GM12878 (cell line): Measurements from ENCODE around the gene EYA4. TPM values are rescaled to one million over a fixed set of nuclear protein-coding genes. Genes with fewer than 3 reads are reported as not detected.

Experiments used
- ATAC-seq: fragments of 200-7000 bp; cut with Tn5 transposase; 3 replicates; pipeline ENCODE4 v1.9.1; 2020; ENCODE audit warnings: mild to moderate bottlenecking, moderate library complexity
- BruUV-seq: library from RNA; stranded (reverse); fragments of 400-500 nt; replicated peaks from 2 replicates; lab custom pipeline; 2021; lab: Mats Ljungman, UMichigan
- CTCF ChIA-PET: fragments of 300-600 bp; sonication (Branson Sonifier 250); formaldehyde crosslinking; extraction: SDS; loops from one replicate; lab custom pipeline; 2021; ENCODE audit warnings: inconsistent platforms; lab: Yijun Ruan, JAX
- POLR2A ChIA-PET: fragments of 350-600 bp; formaldehyde crosslinking; extraction: SDS; loops from one replicate; lab custom pipeline; 2021; ENCODE audit warnings: inconsistent platforms; lab: Charles Lee
- RAD21 ChIA-PET: fragments of 300-600 bp; sonication (Branson Sonifier 250); formaldehyde crosslinking; loops from one replicate; lab custom pipeline; 2023; ENCODE audit warnings: antibody characterized with exemption; ENCODE audit not compliant: unreplicated experiment; lab: Charles Lee
- SMC1A ChIA-PET: fragments of 300-600 bp; sonication (Branson Sonifier 250); formaldehyde crosslinking; loops from one replicate; lab custom pipeline; 2023; ENCODE audit not compliant: unreplicated experiment, uncharacterized antibody; lab: Charles Lee
- DNase-seq: peaks from one replicate; pipeline ENCODE4 v3.0.0-alpha.2; 2011; ENCODE audit warnings: low read depth, low spot score
- FAIRE-seq: peaks from 3 replicates; lab custom pipeline; 2011; peaks lifted over from hg19 to GRCh38; lab: Jason Lieb, UNC
- H2AFZ ChIP-seq: 2 replicates; pipeline ENCODE4 v1.6.0; 2011; ENCODE audit warnings: low read depth, low read length, control low read depth; ENCODE audit not compliant: control insufficient read depth
- H3K27ac ChIP-seq: 2 replicates; pipeline ENCODE4 v1.5.1; 2011; ENCODE audit warnings: control low read depth; ENCODE audit not compliant: control insufficient read depth, insufficient read depth
- H3K27me3 ChIP-seq, 2 experiments: replicated peaks in 1 of 2; 2 replicates each; pipeline versions ENCODE4 v1.6.0 to v1.6.1; 2011; ENCODE audit warnings: low read length in 1 of 2; ENCODE audit not compliant: control insufficient read depth in 2 of 2, insufficient read depth in 2 of 2
- H3K36me3 ChIP-seq, 2 experiments: 2 replicates each; pipeline ENCODE4 v1.5.1; 2011; ENCODE audit warnings: low read length in 1 of 2; ENCODE audit not compliant: control insufficient read depth in 2 of 2, insufficient read depth in 2 of 2
- H3K4me1 ChIP-seq: 2 replicates; pipeline ENCODE4 v1.6.1; 2011; ENCODE audit warnings: mild to moderate bottlenecking, low read length, moderate library complexity, mixed read lengths; ENCODE audit not compliant: control insufficient read depth, insufficient read depth
- H3K4me2 ChIP-seq: 2 replicates; pipeline ENCODE4 v1.6.0; 2011; ENCODE audit warnings: control low read depth; ENCODE audit not compliant: control insufficient read depth, insufficient read depth
- H3K4me3 ChIP-seq: fragments of 200-600 bp; sonication (generic); 2 replicates; pipeline ENCODE4 v1.5.1; 2016
- H3K79me2 ChIP-seq: 2 replicates; pipeline ENCODE4 v1.6.0; 2011; ENCODE audit warnings: low read length; ENCODE audit not compliant: control insufficient read depth, insufficient read depth
- H3K9ac ChIP-seq: 2 replicates; pipeline ENCODE4 v1.8.0; 2011; ENCODE audit warnings: low read length, control low read depth, mixed read lengths; ENCODE audit not compliant: control insufficient read depth, insufficient read depth
- H3K9me3 ChIP-seq: replicated peaks from 3 replicates; pipeline ENCODE4 v1.5.1; 2011; ENCODE audit warnings: mild to moderate bottlenecking, low read length; ENCODE audit not compliant: control insufficient read depth, insufficient read depth
- H4K20me1 ChIP-seq: 2 replicates; pipeline ENCODE4 v1.6.0; 2011; ENCODE audit not compliant: control insufficient read depth, insufficient read depth
- FOXK2 ChIP-seq: fragments of 450-650 bp; IDR thresholded peaks from 2 replicates; pipeline ENCODE4 v1.6.1; 2017; ENCODE audit warnings: mild to moderate bottlenecking, moderate library complexity
- USF2 ChIP-seq: IDR thresholded peaks from 2 replicates; pipeline ENCODE4 v1.6.1; 2011; ENCODE audit warnings: low read depth, low read length, improper control_type of control experiment, borderline replicate concordance
- ZBTB40 ChIP-seq: fragments of 450-650 bp; IDR thresholded peaks from 2 replicates; pipeline ENCODE4 v1.6.1; 2016; ENCODE audit warnings: mild to moderate bottlenecking, moderate library complexity, borderline replicate concordance
- WGBS: methylation state at CpG from one replicate; pipeline ENCODE4 v1.1.6; 2016; ENCODE audit warnings: low lambda C conversion rate; ENCODE audit not compliant: insufficient replicate concordance, insufficient coverage; ENCODE audit errors: missing lambda C conversion rate; 5-methylcytosine and 5-hydroxymethylcytosine counted together
- in situ Hi-C: fragments of 300-500 bp; cut with MboI; formaldehyde crosslinking; loops from 9 replicates; pipeline ENCODE4 v1.14.3; 2018; ENCODE audit warnings: mixed read lengths
- intact Hi-C: fragments of 100-400 bp; cut with micrococcal nuclease; formaldehyde crosslinking; loops from one replicate; pipeline ENCODE4 v1.14.2; 2022; ENCODE audit not compliant: unreplicated experiment
- polyA plus RNA-seq, 11 experiments: library from polyadenylated mRNA; depleted of rRNA in 4 of 11; unstranded in 6 of 11; stranded (reverse) in 5 of 11; fragments of >200 nt; fragmentation: Nextera tagmentation in 4 of 11; fragmentation: Illumina TruSeq in 1 of 11; extraction: Ambion mirVana in 4 of 11; extraction: Trizol in 1 of 11; gene quantifications; 1 replicate in 1 of 11; 2 replicates in 10 of 11; pipeline versions ENCODE4 v1.2.1 to v1.2.3, GENCODE V29; 2011 to 2016; ENCODE audit warnings: inconsistent platforms in 2 of 11, missing spikeins in 2 of 11, low read depth in 1 of 11
- total RNA-seq, 4 experiments: library from RNA; depleted of rRNA in 3 of 4; stranded (reverse); fragments of >200 nt in 3 of 4; fragmentation: Illumina TruSeq in 1 of 4; extraction: Trizol in 1 of 4; gene quantifications; 2 replicates each; pipeline versions ENCODE4 v1.2.1 to v1.2.3, GENCODE V29; 2013 to 2021

EYA4 gene
- total and polyA plus RNA-seq, 10 of the 15 experiments (the other 5 are each of a cell fraction or from before 2014, with no cell fraction given), result 0.02 TPM; not detected in 9

GRCh38 chr6:133408132-133408531, 167.0 kb downstream of the EYA4 start:
- H3K27me3 ChIP-seq, result no peaks in the 10 kb centered on the region
- TF ChIP-seq FOXK2, result no peak
- TF ChIP-seq ZBTB40, result no peak
- no peak for TF ChIP-seq USF2
- H3K9me3 ChIP-seq, result no peaks in the 10 kb centered on the region
- CTCF ChIA-PET, result no interaction called here
- H4K20me1 ChIP-seq, result no peaks in the 10 kb centered on the region
- DNase-seq, result no peak
- H2AFZ ChIP-seq, result no peak overlapping the region
- RAD21 ChIA-PET, result no interaction called here
- 0% methylated on average over 2 of the region's 2 CpGs for WGBS
- H3K79me2 ChIP-seq, result no peaks in the 10 kb centered on the region
- no peaks in the 10 kb centered on the region for H3K36me3 ChIP-seq
- H3K9ac ChIP-seq, result no peak overlapping the region
- in situ Hi-C loops, result no loop called here
- no peak overlapping the region for H3K27ac ChIP-seq
- BruUV-seq, result no TSS peak
- no peak for FAIRE-seq
- H3K4me1 ChIP-seq, result no peaks in the 10 kb centered on the region
- POLR2A ChIA-PET, result no interaction called here
- H3K4me2 ChIP-seq, result no peak overlapping the region
- intact Hi-C loops, result no loop called here
- H3K4me3 ChIP-seq, result no peak overlapping the region
- ATAC-seq, result no peak
- SMC1A ChIA-PET, result no interaction called here
